HepG2 (cell line): ENCODE measurements around the gene ZFAND2B. TPM values are rescaled to one million over a fixed set of nuclear protein-coding genes. Genes with fewer than 3 reads are reported as not detected.

Experiments used
- ATF1 ChIP-seq: IDR thresholded peaks from 2 replicates; pipeline ENCODE4 v1.6.1; 2016; ENCODE audit warnings: mild to moderate bottlenecking, control low read depth
- FOSL1 ChIP-seq: sonication (generic); formaldehyde crosslinking; IDR thresholded peaks from 2 replicates; pipeline ENCODE4 v1.9.0; 2021; ENCODE audit warnings: missing genetic modification reagents, borderline replicate concordance
- GPN1 ChIP-seq: sonication (generic); formaldehyde crosslinking; IDR thresholded peaks from 2 replicates; pipeline ENCODE4 v1.5.1; 2020; ENCODE audit warnings: missing genetic modification reagents, borderline replicate concordance
- GRHL1 ChIP-seq: sonication (generic); formaldehyde crosslinking; conservative IDR thresholded peaks from 2 replicates; pipeline ENCODE4 v1.8.0; 2022; ENCODE audit warnings: missing genetic modification reagents
- HDAC2 ChIP-seq: sonication (generic); formaldehyde crosslinking; IDR thresholded peaks from 2 replicates; pipeline ENCODE4 v1.4.0; 2020; ENCODE audit warnings: missing genetic modification reagents
- HNRNPH1 ChIP-seq: fragments of 200-400 bp; formaldehyde crosslinking; optimal IDR thresholded peaks from 2 replicates; pipeline ENCODE3; 2017; ENCODE audit warnings: mild to moderate bottlenecking, low read depth, low read length
- HOXA9 ChIP-seq: sonication (generic); formaldehyde crosslinking; IDR thresholded peaks from 2 replicates; pipeline ENCODE4 v1.8.1; 2022; ENCODE audit warnings: missing genetic modification reagents, mild to moderate bottlenecking, moderate library complexity, borderline replicate concordance
- NR3C1 ChIP-seq: sonication (generic); formaldehyde crosslinking; IDR thresholded peaks from 2 replicates; pipeline ENCODE4 v1.4.0; 2020; ENCODE audit warnings: missing genetic modification reagents
- POLR2A ChIP-seq, 2 experiments: IDR thresholded peaks; 2 replicates each; pipeline ENCODE4 v1.6.1; 2011; ENCODE audit warnings: low read depth in 2 of 2, low read length in 2 of 2, mild to moderate bottlenecking in 1 of 2, moderate library complexity in 1 of 2; ENCODE audit not compliant: insufficient read depth in 1 of 2
- POLR2AphosphoS2 ChIP-seq: IDR thresholded peaks from 2 replicates; pipeline ENCODE4 v1.6.1; 2011; ENCODE audit warnings: low read depth, low read length, improper control_type of control experiment
- PTBP1 ChIP-seq: fragments of 200-400 bp; formaldehyde crosslinking; IDR thresholded peaks from 2 replicates; pipeline ENCODE4 v1.6.1; 2018; ENCODE audit warnings: low read length, low read depth; ENCODE audit not compliant: poor library complexity, severe bottlenecking
- RCOR2 ChIP-seq: IDR thresholded peaks from 2 replicates; pipeline ENCODE4 v1.6.1; 2016; ENCODE audit warnings: missing biosample characterization, missing genetic modification reagents
- SALL2 ChIP-seq: sonication (generic); formaldehyde crosslinking; IDR thresholded peaks from 2 replicates; pipeline ENCODE4 v1.8.1; 2023; ENCODE audit warnings: mild to moderate bottlenecking, missing genetic modification reagents, inconsistent platforms
- ZFP1 ChIP-seq: IDR thresholded peaks from 2 replicates; pipeline ENCODE4 v1.6.1; 2016
- ZFP36L1 ChIP-seq: sonication (generic); formaldehyde crosslinking; IDR thresholded peaks from 2 replicates; pipeline ENCODE4 v1.8.0; 2022; ENCODE audit warnings: mild to moderate bottlenecking, missing genetic modification reagents, moderate library complexity
- ZHX1 ChIP-seq: sonication (generic); formaldehyde crosslinking; IDR thresholded peaks from 2 replicates; pipeline ENCODE4 v1.8.1; 2022; ENCODE audit warnings: low read depth, mild to moderate bottlenecking, missing genetic modification reagents
- ZNF24 ChIP-seq: fragments of 450-650 bp; IDR thresholded peaks from 2 replicates; pipeline ENCODE4 v1.6.1; 2017; ENCODE audit warnings: antibody characterized with exemption, mild to moderate bottlenecking
- ZNF331 ChIP-seq: sonication (generic); formaldehyde crosslinking; IDR thresholded peaks from 2 replicates; pipeline ENCODE4 v1.4.0; 2020; ENCODE audit warnings: missing genetic modification reagents
- ZSCAN21 ChIP-seq: sonication (generic); formaldehyde crosslinking; IDR thresholded peaks from 2 replicates; pipeline ENCODE4 v1.8.0; 2022; ENCODE audit warnings: mild to moderate bottlenecking, missing genetic modification reagents, moderate library complexity, borderline replicate concordance
- polyA plus RNA-seq, 8 experiments: library from polyadenylated mRNA; depleted of rRNA in 3 of 8; stranded (reverse) in 7 of 8; unstranded in 1 of 8; fragments of >200 nt; fragmentation: Illumina TruSeq in 4 of 8; extraction: Trizol in 4 of 8; gene quantifications; 2 replicates each; pipeline versions ENCODE4 v1.2.1 to v1.2.3, GENCODE V29; 2011 to 2016; ENCODE audit warnings: low read depth in 4 of 8, missing spikeins in 1 of 8, mixed read lengths in 1 of 8; ENCODE audit not compliant: insufficient read depth in 1 of 8
- total RNA-seq, 5 experiments: library from RNA; depleted of rRNA; stranded (reverse); fragments of >200 nt; fragmentation: Illumina TruSeq; extraction: Trizol; gene quantifications; 2 replicates each; pipeline ENCODE4 v1.2.3, GENCODE V29; 2016; ENCODE audit warnings: low read depth in 1 of 5
- TF ChIP-seq, protein P1 (sequence below): sonication (generic); formaldehyde crosslinking; conservative IDR thresholded peaks from 2 replicates; pipeline ENCODE4 v1.4.0; 2020; ENCODE audit warnings: missing genetic modification reagents
- TF ChIP-seq, protein P2 (sequence below): sonication (generic); formaldehyde crosslinking; IDR thresholded peaks from 2 replicates; pipeline ENCODE4 v1.9.0; 2022; ENCODE audit warnings: low read depth, missing genetic modification reagents

Gene ZFAND2B
- total and polyA plus RNA-seq, 2 of the 13 experiments (the other 11 are each of a cell fraction or from before 2014, with no cell fraction given): 53.3 to 115 TPM

GRCh38 chr2:219160186-219161017 lies 46.2 kb upstream of the ZFAND2B start, which contains the start of gene NHEJ1 (continued):
- TF ChIP-seq GRHL1 (CRISPR knock-in tag) (no peak), FOSL1 (CRISPR knock-in tag) (no peak), HOXA9 (peak; percentile 76; the same call in 1 of the 2 replicates), HDAC2 (CRISPR knock-in tag) (peak; percentile 69), GPN1 (CRISPR knock-in tag) (peak; percentile 55; the same call in 1 of the 2 replicates), HNRNPH1 (no peak), ZFP36L1 (CRISPR knock-in tag) (peak; percentile 63; the same call in 1 of the 2 replicates), ZHX1 (CRISPR knock-in tag) (0 out of 2 replicates have a peak, but pooled peaks have one; percentile 61), ZFP1 (CRISPR knock-in tag) (no peak), SALL2 (CRISPR knock-in tag) (peak; percentile 96), POLR2AphosphoS2 (no peak), ZNF331 (CRISPR knock-in tag) (peak; percentile 62; the same call in 1 of the 2 replicates), ATF1 (CRISPR knock-in tag) (no peak), NR3C1 (CRISPR knock-in tag) (no peak), POLR2A (IDR thresholded peaks at IDR 0.05; ENCODE audit: insufficient read depth in 1 of 2, low read depth in 2 of 2, low read length in 2 of 2) (peak; percentile 68 to 93), ZNF24 (no peak), RCOR2 (no peak), ZSCAN21 (CRISPR knock-in tag) (peak; percentile 78; the same call in 1 of the 2 replicates), PTBP1 (no peak)
- TF ChIP-seq, protein P1, sequence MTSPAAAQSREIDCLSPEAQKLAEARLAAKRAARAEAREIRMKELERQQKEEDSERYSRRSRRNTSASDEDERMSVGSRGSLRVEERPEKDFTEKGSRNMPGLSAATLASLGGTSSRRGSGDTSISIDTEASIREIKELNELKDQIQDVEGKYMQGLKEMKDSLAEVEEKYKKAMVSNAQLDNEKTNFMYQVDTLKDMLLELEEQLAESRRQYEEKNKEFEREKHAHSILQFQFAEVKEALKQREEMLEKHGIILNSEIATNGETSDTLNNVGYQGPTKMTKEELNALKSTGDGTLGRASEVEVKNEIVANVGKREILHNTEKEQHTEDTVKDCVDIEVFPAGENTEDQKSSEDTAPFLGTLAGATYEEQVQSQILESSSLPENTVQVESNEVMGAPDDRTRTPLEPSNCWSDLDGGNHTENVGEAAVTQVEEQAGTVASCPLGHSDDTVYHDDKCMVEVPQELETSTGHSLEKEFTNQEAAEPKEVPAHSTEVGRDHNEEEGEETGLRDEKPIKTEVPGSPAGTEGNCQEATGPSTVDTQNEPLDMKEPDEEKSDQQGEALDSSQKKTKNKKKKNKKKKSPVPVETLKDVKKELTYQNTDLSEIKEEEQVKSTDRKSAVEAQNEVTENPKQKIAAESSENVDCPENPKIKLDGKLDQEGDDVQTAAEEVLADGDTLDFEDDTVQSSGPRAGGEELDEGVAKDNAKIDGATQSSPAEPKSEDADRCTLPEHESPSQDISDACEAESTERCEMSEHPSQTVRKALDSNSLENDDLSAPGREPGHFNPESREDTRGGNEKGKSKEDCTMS: no peak
- TF ChIP-seq, protein P2, sequence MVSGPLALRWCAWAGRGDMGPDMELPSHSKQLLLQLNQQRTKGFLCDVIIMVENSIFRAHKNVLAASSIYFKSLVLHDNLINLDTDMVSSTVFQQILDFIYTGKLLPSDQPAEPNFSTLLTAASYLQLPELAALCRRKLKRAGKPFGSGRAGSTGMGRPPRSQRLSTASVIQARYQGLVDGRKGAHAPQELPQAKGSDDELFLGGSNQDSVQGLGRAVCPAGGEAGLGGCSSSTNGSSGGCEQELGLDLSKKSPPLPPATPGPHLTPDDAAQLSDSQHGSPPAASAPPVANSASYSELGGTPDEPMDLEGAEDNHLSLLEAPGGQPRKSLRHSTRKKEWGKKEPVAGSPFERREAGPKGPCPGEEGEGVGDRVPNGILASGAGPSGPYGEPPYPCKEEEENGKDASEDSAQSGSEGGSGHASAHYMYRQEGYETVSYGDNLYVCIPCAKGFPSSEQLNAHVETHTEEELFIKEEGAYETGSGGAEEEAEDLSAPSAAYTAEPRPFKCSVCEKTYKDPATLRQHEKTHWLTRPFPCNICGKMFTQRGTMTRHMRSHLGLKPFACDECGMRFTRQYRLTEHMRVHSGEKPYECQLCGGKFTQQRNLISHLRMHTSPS (CRISPR knock-in tag): peak; percentile 64
